ENCODE results near the gene NFYC.
"Not testable (repeated sequence)": the region's sequence is repeated elsewhere in the genome, so short reads cannot be mapped to it uniquely, and the experiment has no call there.

The NFYC gene

DNA sequence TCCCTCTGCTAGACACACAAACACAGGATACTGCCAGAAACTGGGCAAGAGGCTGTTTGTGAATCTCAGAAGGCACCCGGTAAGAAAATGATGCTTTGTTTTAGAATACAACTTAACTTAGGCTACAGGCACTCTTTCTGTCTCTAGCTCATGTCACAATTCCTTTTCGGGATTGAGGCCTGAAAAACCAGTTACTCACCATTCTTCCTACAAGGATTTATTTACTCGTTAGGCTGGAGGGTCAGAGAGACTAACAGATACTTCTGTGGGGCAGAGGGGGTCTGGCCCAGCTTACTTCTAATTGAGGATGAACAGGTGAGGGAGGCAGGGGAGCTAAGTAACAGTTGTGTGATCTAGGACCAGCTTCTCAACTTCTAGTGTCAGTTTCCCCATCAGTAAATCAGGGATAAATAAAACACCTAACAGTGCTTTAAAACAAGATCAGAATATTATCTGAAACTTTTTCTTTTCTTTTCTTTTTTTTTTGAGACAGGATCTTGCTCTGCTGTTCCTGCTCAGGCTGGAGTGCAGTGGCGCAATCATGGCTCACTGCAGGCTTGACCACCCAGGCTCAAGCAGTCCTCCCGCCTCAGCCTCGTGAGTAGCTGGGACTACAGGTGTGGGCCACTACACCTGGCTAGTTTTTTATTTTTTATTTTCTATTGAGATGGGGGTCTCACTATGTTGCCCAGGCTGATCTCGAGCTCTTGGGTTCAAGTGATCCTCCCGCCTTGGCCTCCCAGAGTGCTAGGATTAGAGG lies 31.9 kb downstream of the NFYC start:
- H3K27ac ChIP-seq (ENCODE audit: low read length): no peak overlapping the region
- H3K4me1 ChIP-seq (ENCODE audit: control insufficient read depth, low read depth, low read length): no peaks in the 10 kb centered on the region
- H3K36me3 ChIP-seq (ENCODE audit: control insufficient read depth, low read depth, low read length): peaks cover 8% of the 10 kb centered on the region
- H3K9ac ChIP-seq (ENCODE audit: low read length): no peak overlapping the region
- H3K9me3 ChIP-seq (ENCODE audit: control insufficient read depth, low read depth, low read length): no peaks in the 10 kb centered on the region
- H3K27me3 ChIP-seq (ENCODE audit: control insufficient read depth, insufficient read depth, low read length): no peaks in the 10 kb centered on the region
- no peak overlapping the region for H3K4me3 ChIP-seq (ENCODE audit: low read length)

DNA sequence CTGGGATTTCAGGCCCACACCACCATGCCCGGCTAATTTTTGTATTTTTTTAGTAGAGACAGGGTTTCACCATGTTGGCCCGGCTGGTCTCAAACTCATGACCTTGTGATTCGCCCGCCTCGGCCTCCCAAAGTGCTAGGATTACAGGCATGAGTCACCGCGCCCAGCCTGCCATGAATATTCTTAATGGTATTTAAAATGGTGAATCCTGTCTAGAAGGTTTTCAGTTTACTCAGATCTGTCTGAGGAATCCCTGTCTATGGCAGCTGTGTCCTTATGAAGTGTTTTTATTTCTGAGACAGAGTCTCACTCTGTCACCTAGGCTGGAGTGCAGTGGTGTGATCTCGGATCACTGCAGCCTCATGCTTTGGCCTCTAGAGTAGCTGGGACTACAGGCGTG lies 36.2 kb downstream of the NFYC start:
- not testable (repeated sequence) for H3K4me1 ChIP-seq (ENCODE audit: control insufficient read depth, low read depth, low read length); H3K27ac ChIP-seq (ENCODE audit: low read length); H3K27me3 ChIP-seq (ENCODE audit: control insufficient read depth, insufficient read depth, low read length); H3K9ac ChIP-seq (ENCODE audit: low read length); H3K9me3 ChIP-seq (ENCODE audit: control insufficient read depth, low read depth, low read length); H3K4me3 ChIP-seq (ENCODE audit: low read length); H3K36me3 ChIP-seq (ENCODE audit: control insufficient read depth, low read depth, low read length)

DNA sequence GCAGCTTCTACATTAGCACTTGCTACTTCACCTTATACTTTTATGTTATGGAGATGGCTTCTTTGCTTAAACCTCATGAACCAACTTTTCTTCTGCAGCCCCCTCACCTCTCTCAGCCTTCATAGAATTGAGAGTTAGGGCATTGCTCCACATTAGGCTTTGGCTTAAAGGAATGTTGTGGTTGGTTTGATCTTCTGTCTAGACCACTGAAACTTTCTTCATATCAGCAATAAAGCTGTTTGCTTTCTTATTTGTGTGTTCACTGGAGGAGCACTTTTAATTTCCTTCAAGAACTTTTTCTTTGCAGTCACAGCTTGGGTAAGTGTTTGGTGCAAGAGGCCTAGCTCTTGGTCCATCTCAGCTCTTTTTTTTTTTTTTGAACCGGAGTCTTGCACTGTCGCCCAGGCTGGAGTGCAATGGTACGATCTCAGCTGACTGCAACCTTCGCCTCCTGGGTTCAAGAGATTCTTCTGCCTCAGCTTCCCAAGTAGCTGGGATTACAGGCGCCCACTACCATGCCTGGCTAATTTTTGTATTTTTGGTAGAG lies 37.9 kb downstream of the NFYC start:
- not testable (repeated sequence) for H3K9me3 ChIP-seq (ENCODE audit: control insufficient read depth, low read depth, low read length); H3K36me3 ChIP-seq (ENCODE audit: control insufficient read depth, low read depth, low read length); H3K4me1 ChIP-seq (ENCODE audit: control insufficient read depth, low read depth, low read length); H3K4me3 ChIP-seq (ENCODE audit: low read length); H3K27me3 ChIP-seq (ENCODE audit: control insufficient read depth, insufficient read depth, low read length); H3K27ac ChIP-seq (ENCODE audit: low read length); H3K9ac ChIP-seq (ENCODE audit: low read length)

DNA sequence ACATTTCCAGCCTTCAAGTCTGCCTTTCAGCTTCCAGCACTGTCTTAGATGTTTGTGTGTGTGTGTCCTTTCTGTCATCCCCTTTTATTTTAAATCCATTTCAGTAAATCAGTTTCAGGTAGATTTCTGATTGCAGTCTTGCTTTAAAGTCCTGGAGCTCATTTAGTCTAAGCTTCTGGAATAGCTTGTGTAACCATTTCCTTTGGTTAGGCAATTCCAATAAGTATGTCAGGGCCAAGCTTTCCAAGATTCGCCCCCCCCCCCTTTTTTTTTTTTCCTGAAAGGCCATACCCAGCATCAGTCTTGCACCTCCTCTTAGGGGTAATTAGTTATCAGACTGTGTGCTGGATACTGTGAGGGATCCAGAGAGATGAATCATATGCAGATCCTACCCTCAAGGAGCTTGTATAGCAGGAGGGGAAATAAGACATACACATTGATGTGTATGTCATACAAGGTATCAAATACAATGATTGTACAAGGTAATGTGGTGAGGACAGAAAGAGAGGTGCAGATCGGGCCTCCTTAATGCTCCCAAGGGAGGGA lies 41.3 kb downstream of the NFYC start:
- no peaks in the 10 kb centered on the region for H3K36me3 ChIP-seq (ENCODE audit: control insufficient read depth, low read depth, low read length)
- H3K27ac ChIP-seq (ENCODE audit: low read length): no peak overlapping the region
- no peak overlapping the region for H3K9ac ChIP-seq (ENCODE audit: low read length)
- H3K4me1 ChIP-seq (ENCODE audit: control insufficient read depth, low read depth, low read length): peaks cover 14% of the 10 kb centered on the region
- no peaks in the 10 kb centered on the region for H3K27me3 ChIP-seq (ENCODE audit: control insufficient read depth, insufficient read depth, low read length)
- no peaks in the 10 kb centered on the region for H3K9me3 ChIP-seq (ENCODE audit: control insufficient read depth, low read depth, low read length)
- no peak overlapping the region for H3K4me3 ChIP-seq (ENCODE audit: low read length)

DNA sequence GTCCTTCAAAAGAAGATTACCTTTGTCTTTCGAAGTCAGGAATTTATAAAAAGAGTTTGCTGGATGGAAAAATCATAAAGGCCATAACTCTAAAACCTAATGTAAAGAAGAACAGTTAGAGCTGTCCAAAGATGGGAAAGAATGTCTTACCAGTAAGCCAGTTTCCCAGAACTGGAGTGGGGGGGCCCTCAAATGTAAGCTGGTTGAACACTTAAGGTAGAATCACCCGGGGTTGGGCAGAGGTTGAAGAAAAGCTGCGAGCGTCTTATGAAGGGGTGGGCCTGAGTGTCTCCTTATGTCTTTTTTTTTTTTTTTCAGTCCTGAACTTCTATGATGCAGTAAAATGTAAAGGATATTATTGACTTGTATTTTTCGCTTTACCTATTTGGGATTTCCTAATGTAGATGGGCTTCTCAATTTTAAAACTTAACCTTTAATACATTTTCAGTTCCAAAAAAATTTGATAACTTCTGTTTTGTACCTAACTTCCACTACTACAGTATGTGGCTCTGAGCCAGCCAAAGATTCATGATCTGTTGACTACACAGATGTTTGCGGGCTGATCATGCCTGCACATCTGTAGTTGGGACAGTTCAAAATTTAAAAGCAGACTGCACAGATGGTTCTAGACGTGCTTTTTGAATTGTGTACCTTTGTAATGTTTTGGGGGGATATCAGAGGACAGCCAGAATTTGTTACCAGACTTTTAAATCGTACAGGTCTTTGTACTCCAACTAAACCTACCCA lies 43.6 kb downstream of the NFYC start:
- peaks cover 17% of the 10 kb centered on the region for H3K36me3 ChIP-seq (ENCODE audit: control insufficient read depth, low read depth, low read length)
- no peak overlapping the region for H3K9ac ChIP-seq (ENCODE audit: low read length)
- no peaks in the 10 kb centered on the region for H3K27me3 ChIP-seq (ENCODE audit: control insufficient read depth, insufficient read depth, low read length)
- no peak overlapping the region for H3K27ac ChIP-seq (ENCODE audit: low read length)
- peaks cover 14% of the 10 kb centered on the region for H3K4me1 ChIP-seq (ENCODE audit: control insufficient read depth, low read depth, low read length)
- H3K4me3 ChIP-seq (ENCODE audit: low read length): no peak overlapping the region
- H3K9me3 ChIP-seq (ENCODE audit: control insufficient read depth, low read depth, low read length): no peaks in the 10 kb centered on the region

DNA sequence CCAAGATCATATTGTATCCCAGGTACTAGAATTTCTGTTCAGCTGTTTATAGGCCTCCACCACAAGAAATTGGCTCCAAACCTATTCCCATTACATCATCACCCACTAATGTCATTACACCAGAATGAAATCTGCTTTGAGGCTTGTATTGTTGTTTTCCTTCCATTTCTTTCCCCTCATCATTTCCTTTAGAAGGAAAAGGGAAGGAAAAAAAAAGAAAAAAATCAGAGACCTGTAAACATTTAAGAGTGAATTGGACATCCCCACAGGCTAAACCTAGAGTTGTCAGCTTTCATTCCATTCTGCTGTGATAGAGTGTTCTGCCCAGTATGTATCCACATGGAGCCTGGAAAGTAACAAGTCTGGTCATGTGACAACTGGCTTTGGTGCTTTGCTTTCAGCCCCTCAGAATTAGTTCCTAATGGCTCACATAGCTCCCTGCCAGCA lies 44.6 kb downstream of the NFYC start:
- no peak overlapping the region for H3K27ac ChIP-seq (ENCODE audit: low read length)

DNA sequence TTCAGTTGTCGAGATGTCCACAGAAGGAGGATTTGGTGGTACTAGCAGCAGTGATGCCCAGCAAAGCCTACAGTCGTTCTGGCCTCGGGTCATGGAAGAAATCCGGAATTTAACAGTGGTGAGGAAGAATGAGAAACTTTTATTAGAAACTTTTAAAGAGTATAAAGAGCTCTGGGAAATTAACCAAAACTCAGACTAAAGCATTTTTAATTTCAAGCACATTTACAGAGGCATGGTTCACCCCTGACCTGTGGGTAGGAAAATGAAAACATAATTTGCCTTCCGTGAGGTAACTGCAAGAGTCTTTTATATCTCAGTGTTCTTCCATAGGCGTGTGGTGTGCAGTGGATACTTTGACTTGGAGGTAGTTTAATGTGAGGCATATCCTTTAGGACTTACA lies 47.3 kb downstream of the NFYC start:
- H3K4me3 ChIP-seq (ENCODE audit: low read length): no peak overlapping the region
- H3K4me1 ChIP-seq (ENCODE audit: control insufficient read depth, low read depth, low read length): peaks cover 5% of the 10 kb centered on the region
- no peak overlapping the region for H3K27ac ChIP-seq (ENCODE audit: low read length)
- no peak overlapping the region for H3K9ac ChIP-seq (ENCODE audit: low read length)
- no peaks in the 10 kb centered on the region for H3K9me3 ChIP-seq (ENCODE audit: control insufficient read depth, low read depth, low read length)
- H3K36me3 ChIP-seq (ENCODE audit: control insufficient read depth, low read depth, low read length): peaks cover 43% of the 10 kb centered on the region
- no peaks in the 10 kb centered on the region for H3K27me3 ChIP-seq (ENCODE audit: control insufficient read depth, insufficient read depth, low read length)

More for the DNA sequence above, 44.6 kb downstream of the NFYC start:
- H3K27me3 ChIP-seq (ENCODE audit: control insufficient read depth, insufficient read depth, low read length): no peaks in the 10 kb centered on the region
- H3K4me3 ChIP-seq (ENCODE audit: low read length): no peak overlapping the region
- H3K9ac ChIP-seq (ENCODE audit: low read length): no peak overlapping the region
- H3K36me3 ChIP-seq (ENCODE audit: control insufficient read depth, low read depth, low read length): peaks cover 25% of the 10 kb centered on the region
- H3K9me3 ChIP-seq (ENCODE audit: control insufficient read depth, low read depth, low read length): no peaks in the 10 kb centered on the region
- H3K4me1 ChIP-seq (ENCODE audit: control insufficient read depth, low read depth, low read length): peaks cover 14% of the 10 kb centered on the region

DNA sequence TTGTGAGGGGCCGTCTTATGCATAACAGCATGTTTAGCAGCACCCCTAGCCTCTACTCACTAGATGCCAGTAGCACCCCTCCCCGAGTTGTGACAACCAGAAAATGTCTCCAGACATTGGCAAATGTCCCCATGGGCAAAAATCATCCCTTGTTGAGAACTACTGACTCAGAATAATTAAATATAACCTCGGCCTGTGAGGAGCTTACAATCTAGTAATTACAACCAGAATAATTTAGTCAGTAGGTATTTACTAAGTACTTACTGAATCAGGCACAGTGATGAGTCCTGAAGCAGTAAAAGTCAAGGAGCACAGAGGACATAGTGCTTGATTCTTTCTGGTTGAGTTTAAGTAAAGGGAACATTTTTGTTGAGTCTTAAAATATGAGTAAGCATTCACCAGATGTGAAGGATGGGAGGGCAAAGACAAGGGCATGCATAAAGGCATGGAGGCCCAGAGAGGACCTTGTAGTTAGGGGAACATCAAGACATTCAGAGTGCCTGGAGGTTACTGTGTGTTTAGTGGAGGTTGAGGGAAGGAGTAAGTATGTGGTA lies 48.0 kb downstream of the NFYC start:
- H3K4me1 ChIP-seq (ENCODE audit: control insufficient read depth, low read depth, low read length): peaks cover 5% of the 10 kb centered on the region
- H3K9ac ChIP-seq (ENCODE audit: low read length): no peak overlapping the region
- no peaks in the 10 kb centered on the region for H3K9me3 ChIP-seq (ENCODE audit: control insufficient read depth, low read depth, low read length)
- H3K36me3 ChIP-seq (ENCODE audit: control insufficient read depth, low read depth, low read length): peaks cover 43% of the 10 kb centered on the region
- H3K27me3 ChIP-seq (ENCODE audit: control insufficient read depth, insufficient read depth, low read length): no peaks in the 10 kb centered on the region
- no peak overlapping the region for H3K27ac ChIP-seq (ENCODE audit: low read length)
- H3K4me3 ChIP-seq (ENCODE audit: low read length): no peak overlapping the region

DNA sequence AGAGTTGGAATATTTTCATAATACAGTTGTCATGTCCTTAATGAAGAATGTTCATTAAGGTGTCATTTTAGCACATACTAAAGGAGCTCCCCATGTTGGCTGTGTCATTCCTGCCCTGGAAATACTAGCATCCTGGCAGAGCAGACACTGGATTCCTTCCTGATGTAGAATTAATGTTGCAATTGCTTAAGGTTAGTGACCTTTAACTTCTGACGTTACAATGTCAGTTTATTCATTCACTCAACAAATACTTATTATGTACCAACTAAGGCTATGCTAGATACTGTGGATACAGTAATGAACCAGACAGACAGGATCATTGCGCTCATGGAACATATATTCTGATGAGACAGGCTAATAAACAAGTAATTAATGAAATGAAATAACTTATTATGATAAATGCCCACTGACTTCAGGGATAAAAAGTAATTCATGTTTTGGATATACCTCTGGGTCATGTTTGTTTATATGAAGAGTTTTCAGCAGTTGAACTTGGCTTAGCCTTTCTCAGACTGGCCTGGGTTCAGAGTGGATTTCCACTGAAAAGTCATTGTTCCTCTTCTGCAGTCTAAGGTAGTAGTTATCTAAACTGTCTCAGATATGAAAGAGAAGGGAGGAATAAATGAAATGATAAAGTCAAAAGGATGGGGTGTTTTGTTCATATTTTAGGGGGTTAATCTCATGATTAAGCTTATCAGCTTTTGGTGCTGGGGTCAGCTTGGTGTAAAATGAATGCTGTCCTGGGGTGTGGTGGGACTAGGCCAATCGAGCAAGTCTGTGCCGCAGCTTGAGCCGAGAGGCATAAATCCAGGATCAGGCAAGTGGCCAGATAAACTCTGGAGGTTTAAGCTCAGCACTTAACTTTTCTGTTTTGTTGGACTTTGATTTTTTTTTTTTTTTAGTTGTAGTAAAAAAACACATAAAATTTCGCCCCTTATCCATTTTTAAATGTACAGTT lies 48.8 kb downstream of the NFYC start:
- Histone ChIP-seq H3K4me1 (ENCODE audit: control insufficient read depth, low read depth, low read length) (peaks cover 5% of the 10 kb centered on the region), H3K27ac (ENCODE audit: low read length) (no peak overlapping the region), H3K27me3 (ENCODE audit: control insufficient read depth, insufficient read depth, low read length) (no peaks in the 10 kb centered on the region), H3K4me3 (ENCODE audit: low read length) (no peak overlapping the region), H3K9ac (ENCODE audit: low read length) (no peak overlapping the region), H3K9me3 (ENCODE audit: control insufficient read depth, low read depth, low read length) (no peaks in the 10 kb centered on the region), H3K36me3 (ENCODE audit: control insufficient read depth, low read depth, low read length) (peaks cover 43% of the 10 kb centered on the region)

DNA sequence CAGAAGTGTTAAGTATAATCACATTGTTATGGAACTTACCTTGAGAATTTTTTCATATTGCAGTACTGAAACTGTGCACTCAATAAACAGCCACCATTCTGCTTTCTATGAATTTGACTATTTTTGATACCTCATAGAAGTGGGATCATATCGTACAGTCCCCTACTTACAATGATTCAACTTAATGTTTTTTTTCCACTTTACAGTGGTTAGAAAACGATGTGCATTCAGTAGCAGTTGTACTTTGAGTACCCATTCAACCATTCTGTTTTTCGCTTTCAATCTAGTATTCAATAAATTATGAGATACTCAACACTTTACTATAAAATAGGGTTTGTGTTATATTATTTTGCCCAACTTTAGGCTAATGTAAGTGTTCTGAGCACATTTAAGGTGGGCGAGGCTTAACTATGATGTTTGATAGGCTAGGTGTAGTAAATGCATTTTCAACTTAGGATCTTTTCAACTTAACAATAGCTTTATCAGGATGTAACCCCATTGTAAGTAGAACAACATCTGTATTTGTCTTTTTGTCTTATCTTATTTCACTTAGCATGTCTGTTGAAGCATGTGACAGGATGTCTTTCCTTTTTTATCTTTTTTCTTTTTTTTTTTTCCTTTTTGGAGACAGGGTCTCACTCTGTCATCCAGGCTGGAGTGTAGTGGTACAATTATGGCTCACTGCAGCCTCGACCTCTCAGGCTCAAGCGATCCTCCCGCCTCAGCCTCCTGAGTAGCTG lies 49.7 kb downstream of the NFYC start:
- Histone ChIP-seq H3K4me1 (ENCODE audit: control insufficient read depth, low read depth, low read length) (peaks cover 1% of the 10 kb centered on the region), H3K27me3 (ENCODE audit: control insufficient read depth, insufficient read depth, low read length) (no peaks in the 10 kb centered on the region), H3K27ac (ENCODE audit: low read length) (no peak overlapping the region), H3K9ac (ENCODE audit: low read length) (no peak overlapping the region), H3K9me3 (ENCODE audit: control insufficient read depth, low read depth, low read length) (no peaks in the 10 kb centered on the region), H3K4me3 (ENCODE audit: low read length) (no peak overlapping the region), H3K36me3 (ENCODE audit: control insufficient read depth, low read depth, low read length) (peaks cover 46% of the 10 kb centered on the region)
